CD8-positive, alpha-beta memory T cell (primary cell): ENCODE results near the gene OR2AK2. TPM values are rescaled to one million over a fixed set of nuclear protein-coding genes. Genes with fewer than 3 reads are reported as not detected.

Experiments used
- CTCF ChIA-PET: fragments of 350-600 bp; sonication (Branson Sonifier 250); formaldehyde crosslinking; loops from one replicate; lab custom pipeline; 2021; ENCODE audit warnings: antibody characterized with exemption; lab: Charles Lee
- POLR2A ChIA-PET: fragments of 350-600 bp; sonication (Branson Sonifier 250); formaldehyde crosslinking; loops from one replicate; lab custom pipeline; 2021; ENCODE audit warnings: antibody characterized with exemption; lab: Charles Lee
- DNase-seq, 5 donors: peaks; one replicate each; pipeline versions ENCODE4 v3.0.0 to v3.0.0-alpha.2; 2020 to 2022; ENCODE audit warnings: mixed read lengths in 1 of 5
- H3K27ac ChIP-seq: one replicate; pipeline ENCODE4 v1.7.0; 2013; ENCODE audit warnings: low read depth, mild to moderate bottlenecking, low read length, moderate library complexity
- H3K27me3 ChIP-seq: 2 replicates; pipeline ENCODE4 v1.7.0; 2013; ENCODE audit warnings: low read length, mild to moderate bottlenecking; ENCODE audit not compliant: insufficient read depth, poor library complexity, severe bottlenecking
- H3K36me3 ChIP-seq: 2 replicates; pipeline ENCODE4 v1.7.0; 2013; ENCODE audit warnings: mild to moderate bottlenecking, low read length, moderate library complexity; ENCODE audit not compliant: insufficient read depth
- H3K4me1 ChIP-seq: 2 replicates; pipeline ENCODE4 v1.7.0; 2013; ENCODE audit warnings: mild to moderate bottlenecking, low read length, moderate library complexity; ENCODE audit not compliant: insufficient read depth
- H3K4me3 ChIP-seq: 2 replicates; pipeline ENCODE4 v1.7.0; 2013; ENCODE audit warnings: mild to moderate bottlenecking, low read length
- H3K9me3 ChIP-seq: 2 replicates; pipeline ENCODE4 v1.7.0; 2013; ENCODE audit warnings: mild to moderate bottlenecking, low read length
- H3K27ac Mint-ChIP-seq, 8 donors: one replicate each; pipeline ENCODE4 v1.8.0; 2020 to 2021; ENCODE audit warnings: mixed read lengths in 8 of 8, mild to moderate bottlenecking in 6 of 8, inconsistent platforms in 3 of 8, moderate library complexity in 3 of 8
- H3K27me3 Mint-ChIP-seq, 2 donors: one replicate each; pipeline ENCODE4 v1.8.0; 2020 to 2021; ENCODE audit warnings: mixed read lengths in 2 of 2, mild to moderate bottlenecking in 1 of 2, moderate library complexity in 1 of 2
- H3K36me3 Mint-ChIP-seq, 3 donors: one replicate each; pipeline ENCODE4 v1.8.0; 2020 to 2021; ENCODE audit warnings: mixed read lengths in 3 of 3, inconsistent platforms in 1 of 3, mild to moderate bottlenecking in 1 of 3
- H3K4me1 Mint-ChIP-seq, 3 donors: one replicate each; pipeline ENCODE4 v1.8.0; 2020 to 2021; ENCODE audit warnings: mixed read lengths in 3 of 3, inconsistent platforms in 1 of 3, mild to moderate bottlenecking in 1 of 3
- H3K4me3 Mint-ChIP-seq, 7 donors: one replicate each; pipeline ENCODE4 v1.8.0; 2020 to 2021; ENCODE audit warnings: mixed read lengths in 7 of 7, mild to moderate bottlenecking in 6 of 7, moderate library complexity in 4 of 7, inconsistent platforms in 2 of 7
- H3K9me3 Mint-ChIP-seq, 5 donors: one replicate each; pipeline ENCODE4 v1.8.0; 2020 to 2022; ENCODE audit warnings: mixed read lengths in 5 of 5, mild to moderate bottlenecking in 3 of 5, moderate library complexity in 2 of 5, inconsistent platforms in 1 of 5
- polyA plus RNA-seq: library from polyadenylated mRNA; unstranded; fragments of 300-500 nt; fragmentation: Illumina TruSeq; gene quantifications from one replicate; pipeline ENCODE4 v1.2.3, GENCODE V29; 2021
- total RNA-seq, 2 experiments: library from RNA; stranded (reverse); gene quantifications; one replicate each; pipeline ENCODE4 v1.2.3, GENCODE V29; 2021

OR2AK2 gene
- total and polyA plus RNA-seq, 3 experiments from 2014 or later, result not detected

- no peaks in the 10 kb centered on the region for H3K36me3 ChIP-seq
- POLR2A ChIA-PET, result no interaction called here
- H3K27me3 ChIP-seq, result no peaks in the 10 kb centered on the region
- no peaks in the 10 kb centered on the region for H3K4me1 Mint-ChIP-seq
- H3K4me3 ChIP-seq, result no peak overlapping the region
- no peaks in the 10 kb centered on the region for H3K9me3 ChIP-seq
- H3K4me1 ChIP-seq, result no peaks in the 10 kb centered on the region
- no peak overlapping the region for H3K27ac ChIP-seq
- peaks cover 0 to 2% of the 10 kb centered on the region in 2 donors for H3K27me3 Mint-ChIP-seq
- no peak for DNase-seq
- no peak overlapping the region for H3K4me3 Mint-ChIP-seq
- H3K27ac Mint-ChIP-seq, result no peak overlapping the region
- CTCF ChIA-PET, result no interaction called here
- H3K9me3 Mint-ChIP-seq, result peaks cover 4 to 7% (median 6%) of the 10 kb centered on the region in 5 donors
- no peaks in the 10 kb centered on the region for H3K36me3 Mint-ChIP-seq
These were observed 22.4 kb upstream of the OR2AK2 start for GRCh38 chr1:247942624-247943023.

DNA sequence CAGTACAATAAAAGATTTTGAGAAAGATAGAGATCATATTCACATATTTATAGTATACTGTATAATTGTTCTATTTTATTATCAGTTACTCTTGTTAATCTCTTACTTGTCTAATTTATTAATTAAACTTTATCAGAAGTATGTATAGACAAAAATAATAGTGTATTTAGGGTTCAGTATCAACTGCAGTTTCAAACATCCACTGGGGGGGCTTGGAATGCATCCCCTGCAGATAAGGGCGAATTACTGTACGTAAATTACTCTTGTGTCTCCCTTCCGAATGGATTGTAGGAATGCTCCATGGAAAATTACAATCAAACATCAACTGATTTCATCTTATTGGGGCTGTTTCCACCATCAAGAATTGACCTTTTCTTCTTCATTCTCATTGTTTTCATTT, 16.5 kb upstream of the OR2AK2 start, which contains the start of gene OR2L8:
Gene OR2L8 (plus strand): TSS at position 301 of the 400 bp plus-strand sequence. CDS start 0 bp downstream, at position 301.
- no peaks in the 10 kb centered on the region for H3K36me3 Mint-ChIP-seq
- no peaks in the 10 kb centered on the region for H3K4me1 Mint-ChIP-seq
- H3K27me3 Mint-ChIP-seq, result peaks cover 0 to 2% of the 10 kb centered on the region in 2 donors
- Histone ChIP-seq H3K4me3 (no peak within 1 kb of the TSS), H3K4me1 (no peaks in the 10 kb centered on the region), H3K36me3 (no peaks in the 10 kb centered on the region), H3K27ac (no peak within 1 kb of the TSS), H3K9me3 (no peaks in the 10 kb centered on the region), H3K27me3 (no peaks in the 10 kb centered on the region)
- peak within 1 kb of the TSS in 1 of 7 donors; percentile 65 for H3K4me3 Mint-ChIP-seq
- H3K9me3 Mint-ChIP-seq, result peaks cover 1 to 8% (median 6%) of the 10 kb centered on the region in 5 donors
- H3K27ac Mint-ChIP-seq, result no peak within 1 kb of the TSS
- CTCF ChIA-PET, result no interaction called here
- POLR2A ChIA-PET, result no interaction called here
- no peak for DNase-seq

GRCh38 chr1:247953408-247953807, 11.6 kb upstream of the OR2AK2 start:
- POLR2A ChIA-PET, result no interaction called here
- Mint-ChIP-seq H3K4me1 (no peaks in the 10 kb centered on the region), H3K9me3 (peaks cover 3 to 10% (median 6%) of the 10 kb centered on the region in 5 donors), H3K27ac (no peak overlapping the region), H3K4me3 (no peak overlapping the region), H3K36me3 (no peaks in the 10 kb centered on the region), H3K27me3 (no peaks in the 10 kb centered on the region)
- no peak for DNase-seq
- H3K4me1 ChIP-seq, result no peaks in the 10 kb centered on the region
- H3K27ac ChIP-seq, result no peak overlapping the region
- no peaks in the 10 kb centered on the region for H3K27me3 ChIP-seq
- CTCF ChIA-PET, result no interaction called here
- H3K4me3 ChIP-seq, result no peak overlapping the region
- no peaks in the 10 kb centered on the region for H3K9me3 ChIP-seq
- no peaks in the 10 kb centered on the region for H3K36me3 ChIP-seq

DNA sequence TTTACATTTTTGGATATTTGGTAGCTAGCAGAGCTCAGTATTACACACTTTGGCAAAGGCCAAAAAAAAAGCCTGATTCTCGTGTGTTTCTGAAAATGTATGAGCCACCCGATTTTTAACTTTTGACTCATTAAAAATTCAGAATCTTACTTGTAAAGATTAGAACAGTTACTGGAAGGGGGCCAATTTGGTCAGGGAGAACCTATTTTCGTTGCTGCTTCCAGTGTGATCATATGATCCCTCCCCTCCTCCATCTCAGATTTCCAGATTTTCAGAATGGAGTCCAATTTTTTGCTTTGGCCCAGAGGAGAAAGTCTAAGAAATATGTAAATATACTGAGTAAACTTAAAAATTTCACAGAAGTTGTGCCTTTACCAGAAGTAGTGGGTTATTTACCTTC, 3.2 kb upstream of the OR2AK2 start:
- ChIA-PET POLR2A (no interaction called here), CTCF (no interaction called here)
- Mint-ChIP-seq H3K4me3 (no peak overlapping the region), H3K9me3 (peaks cover 4 to 12% (median 8%) of the 10 kb centered on the region in 5 donors), H3K27me3 (no peaks in the 10 kb centered on the region), H3K27ac (no peak overlapping the region), H3K36me3 (peaks cover 0 to 1% (median 0%) of the 10 kb centered on the region in 3 donors), H3K4me1 (no peaks in the 10 kb centered on the region)
- no peak for DNase-seq
- Histone ChIP-seq H3K4me1 (no peaks in the 10 kb centered on the region), H3K27me3 (no peaks in the 10 kb centered on the region), H3K4me3 (no peak overlapping the region), H3K27ac (no peak overlapping the region), H3K36me3 (no peaks in the 10 kb centered on the region), H3K9me3 (no peaks in the 10 kb centered on the region)

DNA sequence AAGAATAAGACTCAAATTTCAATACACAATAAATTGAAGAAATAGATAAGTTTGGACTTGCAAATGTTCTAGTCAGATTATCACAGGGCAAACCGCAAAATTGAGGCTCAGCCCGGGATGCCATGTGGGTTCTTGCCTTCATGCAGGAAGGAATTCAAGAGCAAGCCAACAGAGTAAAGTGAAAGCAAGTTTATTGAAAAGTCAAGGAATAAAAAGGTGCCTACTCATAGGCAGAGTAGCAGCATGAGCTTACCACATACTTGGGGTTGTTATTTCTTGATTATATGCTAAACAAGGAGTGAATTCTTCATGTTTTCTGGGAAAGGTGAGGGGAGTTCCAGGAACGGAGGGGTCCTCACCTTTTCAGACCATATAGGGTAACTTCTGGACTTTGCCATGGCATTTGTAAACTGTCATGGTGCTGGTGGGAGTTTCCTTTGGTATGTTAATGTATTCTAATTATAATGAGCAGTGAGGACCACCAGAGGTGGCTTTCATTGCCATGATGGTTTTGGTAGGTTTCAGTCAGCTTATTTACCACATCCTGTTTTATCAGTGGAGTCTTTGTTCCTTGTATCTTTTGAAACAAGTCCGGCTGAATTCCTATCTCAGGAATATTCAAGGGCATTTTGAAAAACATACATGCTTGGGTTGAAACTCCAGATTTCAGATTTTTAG, 2.0 kb upstream of the OR2AK2 start:
- H3K36me3 ChIP-seq, result no peaks in the 10 kb centered on the region
- H3K27me3 ChIP-seq, result no peaks in the 10 kb centered on the region
- Mint-ChIP-seq H3K4me1 (no peaks in the 10 kb centered on the region), H3K9me3 (peaks cover under 1 to 8% (median 5%) of the 10 kb centered on the region in 5 donors), H3K27me3 (no peaks in the 10 kb centered on the region), H3K27ac (no peak overlapping the region), H3K4me3 (no peak overlapping the region), H3K36me3 (peaks cover 0 to 1% (median 0%) of the 10 kb centered on the region in 3 donors)
- CTCF ChIA-PET, result no interaction called here
- no peak for DNase-seq
- no peaks in the 10 kb centered on the region for H3K4me1 ChIP-seq
- POLR2A ChIA-PET, result no interaction called here
- no peak overlapping the region for H3K27ac ChIP-seq
- no peaks in the 10 kb centered on the region for H3K9me3 ChIP-seq
- no peak overlapping the region for H3K4me3 ChIP-seq

- H3K36me3 ChIP-seq, result no peaks in the 10 kb centered on the region
- no peak overlapping the region for H3K27ac ChIP-seq
- no peaks in the 10 kb centered on the region for H3K9me3 ChIP-seq
- ChIA-PET POLR2A (no interaction called here), CTCF (no interaction called here)
- H3K27me3 Mint-ChIP-seq, result no peaks in the 10 kb centered on the region
- no peaks in the 10 kb centered on the region for H3K27me3 ChIP-seq
- no peaks in the 10 kb centered on the region for H3K36me3 Mint-ChIP-seq
- no peaks in the 10 kb centered on the region for H3K4me1 Mint-ChIP-seq
- DNase-seq, result no peak
- peaks cover 0 to 5% (median 2%) of the 10 kb centered on the region in 5 donors for H3K9me3 Mint-ChIP-seq
- no peak overlapping the region for H3K27ac Mint-ChIP-seq
- no peaks in the 10 kb centered on the region for H3K4me1 ChIP-seq
- H3K4me3 ChIP-seq, result no peak overlapping the region
- H3K4me3 Mint-ChIP-seq, result no peak overlapping the region
These were observed 1.6 kb downstream of the OR2AK2 start for GRCh38 chr1:247966532-247967204.

- Mint-ChIP-seq H3K27ac (no peak overlapping the region), H3K27me3 (peaks cover 0 to 1% of the 10 kb centered on the region in 2 donors), H3K4me3 (no peak overlapping the region), H3K36me3 (no peaks in the 10 kb centered on the region), H3K9me3 (peaks cover 0 to 4% (median 2%) of the 10 kb centered on the region in 5 donors), H3K4me1 (no peaks in the 10 kb centered on the region)
- POLR2A ChIA-PET, result no interaction called here
- CTCF ChIA-PET, result no interaction called here
- DNase-seq, result no peak
- H3K27ac ChIP-seq, result no peak overlapping the region
- H3K36me3 ChIP-seq, result no peaks in the 10 kb centered on the region
- H3K27me3 ChIP-seq, result no peaks in the 10 kb centered on the region
- H3K4me1 ChIP-seq, result no peaks in the 10 kb centered on the region
- no peak overlapping the region for H3K4me3 ChIP-seq
- no peaks in the 10 kb centered on the region for H3K9me3 ChIP-seq
These were observed 28.0 kb downstream of the OR2AK2 start for GRCh38 chr1:247992986-247993385.

- H3K4me1 ChIP-seq, result no peaks in the 10 kb centered on the region
- Mint-ChIP-seq H3K27ac (no peak overlapping the region), H3K4me1 (no peaks in the 10 kb centered on the region), H3K36me3 (no peaks in the 10 kb centered on the region), H3K9me3 (peaks cover 0 to 7% (median 4%) of the 10 kb centered on the region in 5 donors), H3K27me3 (no peaks in the 10 kb centered on the region), H3K4me3 (no peak overlapping the region)
- ChIA-PET POLR2A (no interaction called here), CTCF (no interaction called here)
- H3K36me3 ChIP-seq, result no peaks in the 10 kb centered on the region
- H3K27ac ChIP-seq, result no peak overlapping the region
- H3K4me3 ChIP-seq, result no peak overlapping the region
- no peak for DNase-seq
- no peaks in the 10 kb centered on the region for H3K27me3 ChIP-seq
- no peaks in the 10 kb centered on the region for H3K9me3 ChIP-seq
These were observed 33.8 kb downstream of the OR2AK2 start for GRCh38 chr1:247998811-247999210.
